Measurements from ENCODE around the gene NDUFV3. TPM values are rescaled to one million over a fixed set of nuclear protein-coding genes. Genes with fewer than 3 reads are reported as not detected.

The NDUFV3 gene
- total and polyA plus RNA-seq, 2 of the 13 experiments (the other 11 are each of a cell fraction or from before 2014, with no cell fraction given) = 14.2 to 29.6 TPM

DNA sequence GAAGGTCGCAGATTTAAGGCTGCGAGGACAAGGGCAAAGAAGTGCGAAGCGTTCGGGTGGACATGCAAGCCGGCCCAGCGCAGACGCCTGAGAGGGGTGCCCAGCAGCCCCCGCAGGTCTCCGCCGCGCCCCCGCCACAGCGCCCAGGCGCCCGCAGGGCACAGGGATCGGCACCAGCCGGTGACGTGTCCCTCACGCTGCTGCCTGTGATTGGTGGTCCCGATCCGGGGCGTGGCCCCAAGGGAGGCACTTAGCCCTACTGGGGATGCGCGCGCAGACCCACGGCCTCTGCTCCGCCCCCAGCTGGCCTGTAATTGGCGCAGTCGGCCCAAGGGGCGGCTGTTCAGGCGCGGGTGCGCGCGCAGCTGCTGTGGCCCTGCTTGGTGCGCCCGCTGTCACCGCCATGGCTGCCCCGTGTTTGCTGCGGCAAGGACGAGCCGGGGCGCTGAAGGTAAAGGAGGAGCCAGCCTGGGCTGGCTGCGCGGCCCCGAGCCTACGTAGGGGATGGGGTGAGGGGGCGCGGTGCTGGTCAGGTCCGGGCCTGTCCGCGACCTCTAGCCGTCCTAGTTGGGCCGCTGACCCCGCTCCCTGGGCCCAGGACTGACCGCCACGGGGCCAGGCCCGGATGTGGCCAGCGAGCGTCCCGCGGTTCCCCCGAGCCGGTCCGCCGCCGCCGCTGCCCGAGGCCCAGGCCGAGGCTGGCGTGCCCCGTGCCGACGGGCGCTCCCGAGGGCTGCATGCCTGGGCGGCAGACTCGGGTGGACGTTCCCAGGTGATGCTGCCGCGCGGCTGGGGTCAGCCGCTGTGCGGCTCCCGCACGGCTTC, at the start of gene NDUFV3 (continued):
- TF ChIP-seq, protein P1, sequence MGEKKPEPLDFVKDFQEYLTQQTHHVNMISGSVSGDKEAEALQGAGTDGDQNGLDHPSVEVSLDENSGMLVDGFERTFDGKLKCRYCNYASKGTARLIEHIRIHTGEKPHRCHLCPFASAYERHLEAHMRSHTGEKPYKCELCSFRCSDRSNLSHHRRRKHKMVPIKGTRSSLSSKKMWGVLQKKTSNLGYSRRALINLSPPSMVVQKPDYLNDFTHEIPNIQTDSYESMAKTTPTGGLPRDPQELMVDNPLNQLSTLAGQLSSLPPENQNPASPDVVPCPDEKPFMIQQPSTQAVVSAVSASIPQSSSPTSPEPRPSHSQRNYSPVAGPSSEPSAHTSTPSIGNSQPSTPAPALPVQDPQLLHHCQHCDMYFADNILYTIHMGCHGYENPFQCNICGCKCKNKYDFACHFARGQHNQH (CRISPR knock-in tag; IDR thresholded peaks at IDR 0.05) = no peak
- TF ChIP-seq, protein P2, sequence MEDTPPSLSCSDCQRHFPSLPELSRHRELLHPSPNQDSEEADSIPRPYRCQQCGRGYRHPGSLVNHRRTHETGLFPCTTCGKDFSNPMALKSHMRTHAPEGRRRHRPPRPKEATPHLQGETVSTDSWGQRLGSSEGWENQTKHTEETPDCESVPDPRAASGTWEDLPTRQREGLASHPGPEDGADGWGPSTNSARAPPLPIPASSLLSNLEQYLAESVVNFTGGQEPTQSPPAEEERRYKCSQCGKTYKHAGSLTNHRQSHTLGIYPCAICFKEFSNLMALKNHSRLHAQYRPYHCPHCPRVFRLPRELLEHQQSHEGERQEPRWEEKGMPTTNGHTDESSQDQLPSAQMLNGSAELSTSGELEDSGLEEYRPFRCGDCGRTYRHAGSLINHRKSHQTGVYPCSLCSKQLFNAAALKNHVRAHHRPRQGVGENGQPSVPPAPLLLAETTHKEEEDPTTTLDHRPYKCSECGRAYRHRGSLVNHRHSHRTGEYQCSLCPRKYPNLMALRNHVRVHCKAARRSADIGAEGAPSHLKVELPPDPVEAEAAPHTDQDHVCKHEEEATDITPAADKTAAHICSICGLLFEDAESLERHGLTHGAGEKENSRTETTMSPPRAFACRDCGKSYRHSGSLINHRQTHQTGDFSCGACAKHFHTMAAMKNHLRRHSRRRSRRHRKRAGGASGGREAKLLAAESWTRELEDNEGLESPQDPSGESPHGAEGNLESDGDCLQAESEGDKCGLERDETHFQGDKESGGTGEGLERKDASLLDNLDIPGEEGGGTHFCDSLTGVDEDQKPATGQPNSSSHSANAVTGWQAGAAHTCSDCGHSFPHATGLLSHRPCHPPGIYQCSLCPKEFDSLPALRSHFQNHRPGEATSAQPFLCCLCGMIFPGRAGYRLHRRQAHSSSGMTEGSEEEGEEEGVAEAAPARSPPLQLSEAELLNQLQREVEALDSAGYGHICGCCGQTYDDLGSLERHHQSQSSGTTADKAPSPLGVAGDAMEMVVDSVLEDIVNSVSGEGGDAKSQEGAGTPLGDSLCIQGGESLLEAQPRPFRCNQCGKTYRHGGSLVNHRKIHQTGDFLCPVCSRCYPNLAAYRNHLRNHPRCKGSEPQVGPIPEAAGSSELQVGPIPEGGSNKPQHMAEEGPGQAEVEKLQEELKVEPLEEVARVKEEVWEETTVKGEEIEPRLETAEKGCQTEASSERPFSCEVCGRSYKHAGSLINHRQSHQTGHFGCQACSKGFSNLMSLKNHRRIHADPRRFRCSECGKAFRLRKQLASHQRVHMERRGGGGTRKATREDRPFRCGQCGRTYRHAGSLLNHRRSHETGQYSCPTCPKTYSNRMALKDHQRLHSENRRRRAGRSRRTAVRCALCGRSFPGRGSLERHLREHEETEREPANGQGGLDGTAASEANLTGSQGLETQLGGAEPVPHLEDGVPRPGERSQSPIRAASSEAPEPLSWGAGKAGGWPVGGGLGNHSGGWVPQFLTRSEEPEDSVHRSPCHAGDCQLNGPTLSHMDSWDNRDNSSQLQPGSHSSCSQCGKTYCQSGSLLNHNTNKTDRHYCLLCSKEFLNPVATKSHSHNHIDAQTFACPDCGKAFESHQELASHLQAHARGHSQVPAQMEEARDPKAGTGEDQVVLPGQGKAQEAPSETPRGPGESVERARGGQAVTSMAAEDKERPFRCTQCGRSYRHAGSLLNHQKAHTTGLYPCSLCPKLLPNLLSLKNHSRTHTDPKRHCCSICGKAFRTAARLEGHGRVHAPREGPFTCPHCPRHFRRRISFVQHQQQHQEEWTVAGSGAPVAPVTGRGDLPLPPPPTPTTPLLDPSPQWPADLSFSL (CRISPR knock-in tag; IDR thresholded peaks at IDR 0.05) = no peak
- peak; percentile 92 for TF ChIP-seq YY1 (IDR thresholded peaks at IDR 0.05; ENCODE audit: insufficient read depth, insufficient replicate concordance, low read depth, low read length)
- TF ChIP-seq, protein P3, sequence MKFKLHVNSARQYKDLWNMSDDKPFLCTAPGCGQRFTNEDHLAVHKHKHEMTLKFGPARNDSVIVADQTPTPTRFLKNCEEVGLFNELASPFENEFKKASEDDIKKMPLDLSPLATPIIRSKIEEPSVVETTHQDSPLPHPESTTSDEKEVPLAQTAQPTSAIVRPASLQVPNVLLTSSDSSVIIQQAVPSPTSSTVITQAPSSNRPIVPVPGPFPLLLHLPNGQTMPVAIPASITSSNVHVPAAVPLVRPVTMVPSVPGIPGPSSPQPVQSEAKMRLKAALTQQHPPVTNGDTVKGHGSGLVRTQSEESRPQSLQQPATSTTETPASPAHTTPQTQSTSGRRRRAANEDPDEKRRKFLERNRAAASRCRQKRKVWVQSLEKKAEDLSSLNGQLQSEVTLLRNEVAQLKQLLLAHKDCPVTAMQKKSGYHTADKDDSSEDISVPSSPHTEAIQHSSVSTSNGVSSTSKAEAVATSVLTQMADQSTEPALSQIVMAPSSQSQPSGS (CRISPR knock-in tag; IDR thresholded peaks at IDR 0.05) = peak; percentile 45; the same call in 1 of the 2 replicates
- no peak for TF ChIP-seq SSRP1 (CRISPR knock-in tag; IDR thresholded peaks at IDR 0.05)
- TF ChIP-seq ZNF737 (CRISPR knock-in tag; IDR thresholded peaks at IDR 0.05; ENCODE audit: borderline replicate concordance) = no peak
- 0 out of 2 replicates have a peak, but pooled peaks have one; percentile 37 for TF ChIP-seq ELF3 (CRISPR knock-in tag; IDR thresholded peaks at IDR 0.05)
- TF ChIP-seq, protein P4, sequence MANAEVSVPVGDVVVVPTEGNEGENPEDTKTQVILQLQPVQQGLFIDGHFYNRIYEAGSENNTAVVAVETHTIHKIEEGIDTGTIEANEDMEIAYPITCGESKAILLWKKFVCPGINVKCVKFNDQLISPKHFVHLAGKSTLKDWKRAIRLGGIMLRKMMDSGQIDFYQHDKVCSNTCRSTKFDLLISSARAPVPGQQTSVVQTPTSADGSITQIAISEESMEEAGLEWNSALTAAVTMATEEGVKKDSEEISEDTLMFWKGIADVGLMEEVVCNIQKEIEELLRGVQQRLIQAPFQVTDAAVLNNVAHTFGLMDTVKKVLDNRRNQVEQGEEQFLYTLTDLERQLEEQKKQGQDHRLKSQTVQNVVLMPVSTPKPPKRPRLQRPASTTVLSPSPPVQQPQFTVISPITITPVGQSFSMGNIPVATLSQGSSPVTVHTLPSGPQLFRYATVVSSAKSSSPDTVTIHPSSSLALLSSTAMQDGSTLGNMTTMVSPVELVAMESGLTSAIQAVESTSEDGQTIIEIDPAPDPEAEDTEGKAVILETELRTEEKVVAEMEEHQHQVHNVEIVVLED (CRISPR knock-in tag; IDR thresholded peaks at IDR 0.05; ENCODE audit: borderline replicate concordance) = peak; percentile 73; the same call in 1 of the 2 replicates
- TF ChIP-seq, protein P5, sequence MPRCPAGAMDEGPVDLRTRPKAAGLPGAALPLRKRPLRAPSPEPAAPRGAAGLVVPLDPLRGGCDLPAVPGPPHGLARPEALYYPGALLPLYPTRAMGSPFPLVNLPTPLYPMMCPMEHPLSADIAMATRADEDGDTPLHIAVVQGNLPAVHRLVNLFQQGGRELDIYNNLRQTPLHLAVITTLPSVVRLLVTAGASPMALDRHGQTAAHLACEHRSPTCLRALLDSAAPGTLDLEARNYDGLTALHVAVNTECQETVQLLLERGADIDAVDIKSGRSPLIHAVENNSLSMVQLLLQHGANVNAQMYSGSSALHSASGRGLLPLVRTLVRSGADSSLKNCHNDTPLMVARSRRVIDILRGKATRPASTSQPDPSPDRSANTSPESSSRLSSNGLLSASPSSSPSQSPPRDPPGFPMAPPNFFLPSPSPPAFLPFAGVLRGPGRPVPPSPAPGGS (CRISPR knock-in tag; IDR thresholded peaks at IDR 0.05) = peak; percentile 56; the same call in 1 of the 2 replicates
- TF ChIP-seq, protein P6, sequence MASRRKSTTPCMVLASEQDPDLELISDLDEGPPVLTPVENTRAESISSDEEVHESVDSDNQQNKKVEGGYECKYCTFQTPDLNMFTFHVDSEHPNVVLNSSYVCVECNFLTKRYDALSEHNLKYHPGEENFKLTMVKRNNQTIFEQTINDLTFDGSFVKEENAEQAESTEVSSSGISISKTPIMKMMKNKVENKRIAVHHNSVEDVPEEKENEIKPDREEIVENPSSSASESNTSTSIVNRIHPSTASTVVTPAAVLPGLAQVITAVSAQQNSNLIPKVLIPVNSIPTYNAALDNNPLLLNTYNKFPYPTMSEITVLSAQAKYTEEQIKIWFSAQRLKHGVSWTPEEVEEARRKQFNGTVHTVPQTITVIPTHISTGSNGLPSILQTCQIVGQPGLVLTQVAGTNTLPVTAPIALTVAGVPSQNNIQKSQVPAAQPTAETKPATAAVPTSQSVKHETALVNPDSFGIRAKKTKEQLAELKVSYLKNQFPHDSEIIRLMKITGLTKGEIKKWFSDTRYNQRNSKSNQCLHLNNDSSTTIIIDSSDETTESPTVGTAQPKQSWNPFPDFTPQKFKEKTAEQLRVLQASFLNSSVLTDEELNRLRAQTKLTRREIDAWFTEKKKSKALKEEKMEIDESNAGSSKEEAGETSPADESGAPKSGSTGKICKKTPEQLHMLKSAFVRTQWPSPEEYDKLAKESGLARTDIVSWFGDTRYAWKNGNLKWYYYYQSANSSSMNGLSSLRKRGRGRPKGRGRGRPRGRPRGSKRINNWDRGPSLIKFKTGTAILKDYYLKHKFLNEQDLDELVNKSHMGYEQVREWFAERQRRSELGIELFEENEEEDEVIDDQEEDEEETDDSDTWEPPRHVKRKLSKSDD (CRISPR knock-in tag; IDR thresholded peaks at IDR 0.05; ENCODE audit: low read depth) = no peak
